IPS DF 6.9 (cell line): ENCODE data around the gene NLN.
"Not testable (repeated sequence)": the region's sequence is repeated elsewhere in the genome, so short reads cannot be mapped to it uniquely, and the experiment has no call there.

ENCODE experiments used
- DNase-seq: peaks from one replicate; pipeline ENCODE4 v3.0.0-alpha.2; 2013; ENCODE audit warnings: low read depth, low spot score
- H3K27ac ChIP-seq: one replicate; pipeline ENCODE4 v1.5.1; 2013; ENCODE audit warnings: low read length, control low read depth
- H3K27me3 ChIP-seq: 2 replicates; pipeline ENCODE4 v1.6.1; 2013; ENCODE audit warnings: mild to moderate bottlenecking, low read length; ENCODE audit not compliant: control insufficient read depth, insufficient read depth
- H3K36me3 ChIP-seq: 2 replicates; pipeline ENCODE4 v1.6.1; 2013; ENCODE audit warnings: low read length; ENCODE audit not compliant: control insufficient read depth, insufficient read depth
- H3K4me1 ChIP-seq: 2 replicates; pipeline ENCODE4 v1.6.1; 2013; ENCODE audit warnings: low read length; ENCODE audit not compliant: control insufficient read depth, insufficient read depth
- H3K4me3 ChIP-seq: 2 replicates; pipeline ENCODE4 v1.5.1; 2013; ENCODE audit warnings: mild to moderate bottlenecking, low read length
- H3K9me3 ChIP-seq: 2 replicates; pipeline ENCODE4 v1.6.1; 2013; ENCODE audit warnings: low read length, inconsistent platforms; ENCODE audit not compliant: control insufficient read depth, insufficient read depth
- WGBS: extraction: QIAGEN DNeasy Blood & Tissue Kit; methylation state at CpG from one replicate; pipeline ENCODE4 v1.1.7; 2013; ENCODE audit warnings: mixed read lengths, missing lambda C conversion rate; ENCODE audit not compliant: insufficient read length, insufficient coverage; 5-methylcytosine and 5-hydroxymethylcytosine counted together

Gene NLN

DNA sequence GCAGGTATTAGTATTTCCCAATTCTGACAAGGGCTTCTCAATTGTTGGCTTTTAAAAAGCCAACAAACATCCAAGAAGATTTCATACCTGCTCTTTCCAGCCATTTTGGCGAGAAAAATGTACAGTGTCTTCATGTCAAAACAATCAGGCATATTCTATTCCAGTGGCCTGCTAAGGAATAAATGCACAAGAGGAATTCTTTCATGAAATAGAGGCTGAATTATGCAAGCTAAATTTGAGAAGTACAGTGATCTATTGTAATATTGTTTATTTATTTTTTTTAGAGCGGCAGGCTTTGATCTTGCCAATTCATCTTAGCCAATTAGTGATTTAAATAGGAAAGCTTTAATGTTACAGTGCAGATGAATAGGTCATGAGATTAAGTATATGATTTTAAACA lies 49.3 kb downstream of the NLN start:
- Histone ChIP-seq H3K36me3 (peaks cover 4% of the 10 kb centered on the region; the same call in 1 of the 2 replicates), H3K27ac (no peak overlapping the region), H3K9me3 (no peaks in the 10 kb centered on the region), H3K27me3 (no peaks in the 10 kb centered on the region), H3K4me3 (no peak overlapping the region), H3K4me1 (no peaks in the 10 kb centered on the region)
- DNase-seq: no peak
- no CpG with 5 or more reads among the region's 2 CpGs for WGBS

DNA sequence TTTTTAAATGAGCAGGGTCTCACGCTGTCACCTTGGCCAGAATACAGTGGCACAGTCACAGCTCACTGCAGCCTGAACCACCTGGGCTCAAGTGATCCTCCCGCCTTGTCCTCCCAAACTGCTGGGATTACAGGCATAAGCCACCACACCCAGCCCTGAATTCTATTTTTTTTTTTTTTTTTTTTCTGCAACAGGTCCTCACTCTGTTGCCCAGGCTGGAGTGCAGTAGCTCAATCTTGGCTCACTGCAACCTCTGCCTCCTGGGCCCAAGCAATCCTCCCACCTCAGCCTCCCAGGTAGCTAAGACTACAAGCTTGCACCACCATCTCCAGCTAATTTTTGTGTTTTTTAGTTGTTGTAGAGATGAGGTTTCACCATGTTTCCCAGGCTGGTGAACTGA lies 51.0 kb downstream of the NLN start:
- not testable (repeated sequence) for H3K27ac ChIP-seq, DNase-seq, H3K4me1 ChIP-seq, H3K4me3 ChIP-seq, H3K27me3 ChIP-seq, H3K36me3 ChIP-seq, H3K9me3 ChIP-seq
- no CpG with 5 or more reads among the region's 2 CpGs for WGBS

GRCh38 chr5:65774346-65774745 lies 52.3 kb downstream of the NLN start:
- Histone ChIP-seq H3K27me3 (no peaks in the 10 kb centered on the region), H3K27ac (no peak overlapping the region), H3K4me1 (no peaks in the 10 kb centered on the region), H3K36me3 (no peaks in the 10 kb centered on the region; the same call in 1 of the 2 replicates), H3K9me3 (no peaks in the 10 kb centered on the region), H3K4me3 (no peak overlapping the region)
- DNase-seq: no peak

DNA sequence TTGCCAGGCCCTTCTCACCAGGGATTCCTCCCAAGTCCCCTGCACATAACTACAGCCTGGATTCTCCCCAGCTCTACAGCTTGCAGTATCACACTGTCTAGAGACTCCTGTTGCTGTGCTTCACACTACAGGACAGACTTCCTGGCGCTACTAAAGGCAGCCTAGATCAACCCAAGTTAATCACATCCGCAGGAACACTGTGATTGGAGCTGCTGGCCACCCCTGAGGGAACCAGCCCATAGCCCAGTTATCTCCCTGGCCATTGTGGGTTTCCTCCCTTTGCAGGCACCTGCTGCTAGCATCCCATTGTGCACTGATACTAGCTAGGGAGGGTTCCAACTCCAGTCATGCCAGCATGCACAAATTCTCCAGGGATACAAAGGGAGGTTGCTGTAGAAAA lies 53.5 kb downstream of the NLN start:
- H3K9me3 ChIP-seq: no peaks in the 10 kb centered on the region
- no peak overlapping the region for H3K27ac ChIP-seq

GRCh38 chr5:65776441-65777141 lies 54.6 kb downstream of the NLN start:
- no peaks in the 10 kb centered on the region for H3K4me1 ChIP-seq
- no peak overlapping the region for H3K27ac ChIP-seq
- no peaks in the 10 kb centered on the region for H3K9me3 ChIP-seq
- DNase-seq: no peak
- no peak overlapping the region for H3K4me3 ChIP-seq
- peaks cover 2% of the 10 kb centered on the region; the same call in 1 of the 2 replicates for H3K36me3 ChIP-seq
- H3K27me3 ChIP-seq: no peaks in the 10 kb centered on the region
- no CpG with 5 or more reads among the region's 3 CpGs for WGBS

More for the DNA sequence above, 53.5 kb downstream of the NLN start:
- no peak overlapping the region for H3K4me3 ChIP-seq
- WGBS: no CpG with 5 or more reads among the region's 2 CpGs
- H3K27me3 ChIP-seq: no peaks in the 10 kb centered on the region
- H3K4me1 ChIP-seq: no peaks in the 10 kb centered on the region
- DNase-seq: no peak
- peaks cover 2% of the 10 kb centered on the region; the same call in 1 of the 2 replicates for H3K36me3 ChIP-seq

DNA sequence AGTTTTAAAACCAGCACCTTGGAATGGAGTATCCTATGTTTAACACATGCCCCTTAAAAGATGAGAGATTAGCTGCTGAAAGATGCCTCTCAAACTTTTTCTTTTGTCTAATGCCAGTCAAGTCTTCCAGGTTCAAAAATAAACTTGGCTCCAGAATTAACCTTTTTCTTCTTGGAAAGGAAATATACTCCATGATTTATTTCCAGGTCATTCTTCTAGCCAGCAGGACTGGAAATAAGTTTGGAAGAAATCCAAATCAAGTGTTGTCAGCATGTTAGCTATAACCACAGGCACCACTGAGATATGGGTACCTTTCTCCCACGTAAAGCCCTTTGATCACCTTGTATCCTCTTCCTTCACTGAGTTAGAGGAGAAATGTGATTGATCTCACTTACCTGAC lies 56.1 kb downstream of the NLN start:
- no CpG with 5 or more reads among the region's 1 CpG for WGBS
- Histone ChIP-seq H3K27me3 (no peaks in the 10 kb centered on the region), H3K9me3 (no peaks in the 10 kb centered on the region), H3K36me3 (peaks cover 5% of the 10 kb centered on the region; the same call in 1 of the 2 replicates), H3K4me3 (no peak overlapping the region), H3K4me1 (no peaks in the 10 kb centered on the region), H3K27ac (no peak overlapping the region)
- no peak for DNase-seq

DNA sequence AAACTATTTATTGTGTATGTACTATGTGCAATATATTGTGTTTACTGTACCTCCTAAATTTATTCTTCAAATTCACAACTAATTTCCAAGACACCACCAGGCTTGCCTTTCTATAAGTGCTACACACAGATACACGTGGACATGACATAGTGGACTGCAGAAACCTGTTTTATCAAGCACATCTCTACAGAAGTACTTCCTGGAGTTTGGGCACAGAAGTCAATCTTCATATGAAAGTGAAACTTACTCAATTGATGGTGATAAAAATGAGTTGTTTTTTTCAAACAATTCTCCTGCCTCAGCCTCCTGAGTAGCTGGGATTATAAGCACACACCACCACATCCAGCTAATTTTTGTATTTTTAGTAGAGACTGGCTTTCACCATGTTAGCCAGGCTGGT lies 57.6 kb downstream of the NLN start:
- H3K4me1 ChIP-seq: no peaks in the 10 kb centered on the region
- DNase-seq: no peak
- H3K9me3 ChIP-seq: no peaks in the 10 kb centered on the region
- H3K27ac ChIP-seq: no peak overlapping the region
- H3K27me3 ChIP-seq: no peaks in the 10 kb centered on the region
- peaks cover 7% of the 10 kb centered on the region; the same call in 1 of the 2 replicates for H3K36me3 ChIP-seq
- no CpG with 5 or more reads among the region's 1 CpG for WGBS
- H3K4me3 ChIP-seq: no peak overlapping the region

- not testable (repeated sequence) for H3K4me1 ChIP-seq, H3K4me3 ChIP-seq, H3K27ac ChIP-seq, H3K27me3 ChIP-seq, DNase-seq, H3K36me3 ChIP-seq, H3K9me3 ChIP-seq
- WGBS: no CpG with 5 or more reads among the region's 2 CpGs
Observed at GRCh38 chr5:65788296-65788695, 66.3 kb downstream of the NLN start.

- Histone ChIP-seq H3K27me3 (no peaks in the 10 kb centered on the region), H3K4me1 (no peaks in the 10 kb centered on the region), H3K9me3 (no peaks in the 10 kb centered on the region), H3K27ac (no peak overlapping the region), H3K4me3 (no peak overlapping the region), H3K36me3 (peaks cover 6% of the 10 kb centered on the region; the same call in 1 of the 2 replicates)
- DNase-seq: no peak
- no CpG with 5 or more reads among the region's 6 CpGs for WGBS
Observed at GRCh38 chr5:65790371-65791163, 68.6 kb downstream of the NLN start.

DNA sequence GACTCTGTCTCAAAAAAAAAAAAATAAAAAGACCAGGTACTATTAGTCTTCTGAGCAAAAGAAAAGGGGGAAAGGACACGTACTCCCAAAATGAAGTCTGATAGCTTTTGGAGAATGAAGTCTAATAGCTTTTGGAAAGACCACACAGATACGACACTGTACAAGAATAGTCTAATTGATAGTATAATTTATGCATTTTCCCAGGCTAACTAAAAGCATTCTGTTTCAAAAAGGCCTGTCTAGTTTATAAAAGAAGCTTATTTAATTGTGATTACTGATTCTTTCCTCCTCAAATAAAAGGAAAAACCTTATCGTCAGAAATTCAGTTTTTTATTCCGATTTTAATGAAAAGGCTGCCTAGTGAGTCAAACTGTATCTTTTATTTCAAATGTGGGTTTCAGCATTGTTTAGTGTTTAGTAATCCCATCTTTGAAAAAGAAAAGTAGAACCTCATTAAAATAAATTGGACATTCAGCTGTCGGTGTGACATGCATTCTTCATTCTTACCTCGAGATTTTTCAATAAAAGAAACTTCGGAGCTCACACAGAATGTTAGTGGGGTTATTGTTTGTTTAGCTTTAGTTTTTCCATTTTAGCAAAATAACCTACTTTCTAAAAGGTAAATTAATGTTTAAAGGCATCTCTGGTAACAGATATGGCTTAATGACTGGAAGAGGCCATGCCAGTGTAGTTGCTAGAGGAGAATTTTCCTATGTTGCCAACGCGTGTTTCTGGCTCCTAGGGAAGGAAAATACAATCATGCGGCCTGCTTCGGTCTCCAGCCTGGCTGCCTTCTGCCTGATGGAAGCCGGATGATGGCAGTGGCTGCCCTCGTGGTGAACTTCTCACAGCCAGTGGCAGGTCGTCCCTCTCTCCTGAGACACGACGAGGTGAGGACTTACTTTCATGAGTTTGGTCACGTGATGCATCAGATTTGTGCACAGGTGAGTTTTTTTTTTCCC lies 70.0 kb downstream of the NLN start:
- WGBS: no CpG with 5 or more reads among the region's 17 CpGs
- no peak overlapping the region for H3K27ac ChIP-seq
- H3K36me3 ChIP-seq: peaks cover 6% of the 10 kb centered on the region; the same call in 1 of the 2 replicates

More for the DNA sequence above, 70.0 kb downstream of the NLN start:
- Histone ChIP-seq H3K9me3 (no peaks in the 10 kb centered on the region), H3K4me1 (no peaks in the 10 kb centered on the region), H3K27me3 (no peaks in the 10 kb centered on the region), H3K4me3 (no peak overlapping the region)
- no peak for DNase-seq
